H9 (cell line): ENCODE measurements around the gene KRT31. TPM values are rescaled to one million over a fixed set of nuclear protein-coding genes. Genes with fewer than 3 reads are reported as not detected.

ENCODE experiments used
- DNase-seq: peaks from one replicate; pipeline ENCODE4 v3.0.0-alpha.2; 2017
- H2AFZ ChIP-seq: one replicate; pipeline ENCODE4 v1.6.1; 2013; ENCODE audit warnings: mild to moderate bottlenecking, low read length, control low read depth, moderate library complexity
- H2AK5ac ChIP-seq: 2 replicates; pipeline ENCODE4 v1.6.1; 2013; ENCODE audit warnings: low read length, control low read depth, mixed read lengths; ENCODE audit not compliant: insufficient read length
- H2BK120ac ChIP-seq: one replicate; pipeline ENCODE4 v1.6.1; 2013; ENCODE audit warnings: low read depth, mild to moderate bottlenecking, low read length, control low read depth, inconsistent platforms; ENCODE audit not compliant: poor library complexity, severe bottlenecking
- H2BK12ac ChIP-seq: 2 replicates; pipeline ENCODE4 v1.6.1; 2013; ENCODE audit warnings: low read length, control low read depth, mixed read lengths, low read depth; ENCODE audit not compliant: insufficient read length
- H2BK15ac ChIP-seq: 2 replicates; pipeline ENCODE4 v1.6.1; 2013; ENCODE audit warnings: low read depth, low read length, control low read depth
- H2BK20ac ChIP-seq: one replicate; pipeline ENCODE4 v1.6.1; 2013; ENCODE audit warnings: low read depth, mild to moderate bottlenecking, low read length, control low read depth, inconsistent platforms; ENCODE audit not compliant: poor library complexity, severe bottlenecking
- H2BK5ac ChIP-seq: 2 replicates; pipeline ENCODE4 v1.6.1; 2013; ENCODE audit warnings: low read length, control low read depth, mixed read lengths; ENCODE audit not compliant: insufficient read length
- H3K14ac ChIP-seq: 2 replicates; pipeline ENCODE4 v1.6.1; 2013; ENCODE audit warnings: low read length, control low read depth; ENCODE audit not compliant: insufficient read depth
- H3K18ac ChIP-seq: 2 replicates; pipeline ENCODE4 v1.6.1; 2013; ENCODE audit warnings: low read depth, mild to moderate bottlenecking, mixed read lengths, low read length, control low read depth; ENCODE audit not compliant: insufficient read length
- H3K23ac ChIP-seq: 2 replicates; pipeline ENCODE4 v1.6.1; 2013; ENCODE audit warnings: low read length, control low read depth, mixed read lengths, low read depth; ENCODE audit not compliant: insufficient read length
- H3K23me2 ChIP-seq: 2 replicates; pipeline ENCODE4 v1.6.1; 2013; ENCODE audit warnings: low read depth, mild to moderate bottlenecking, mixed read lengths, low read length, control low read depth; ENCODE audit not compliant: insufficient read length, poor library complexity, severe bottlenecking
- H3K27ac ChIP-seq: 2 replicates; pipeline ENCODE4 v1.5.1; 2013; ENCODE audit warnings: low read length, control low read depth, mixed read lengths, low read depth; ENCODE audit not compliant: insufficient read length
- H3K27me3 ChIP-seq: 2 replicates; pipeline ENCODE4 v1.6.1; 2013; ENCODE audit warnings: low read length, control low read depth, inconsistent platforms; ENCODE audit not compliant: insufficient read depth
- H3K4ac ChIP-seq: 2 replicates; pipeline ENCODE4 v1.6.1; 2013; ENCODE audit warnings: low read depth, mild to moderate bottlenecking, control low read depth, inconsistent platforms, low read length, moderate library complexity
- H3K4me1 ChIP-seq: 2 replicates; pipeline ENCODE4 v1.6.1; 2013; ENCODE audit warnings: low read length, control low read depth, inconsistent platforms; ENCODE audit not compliant: insufficient read depth
- H3K4me2 ChIP-seq: 2 replicates; pipeline ENCODE4 v1.6.1; 2013; ENCODE audit warnings: low read length, control low read depth, mixed read lengths; ENCODE audit not compliant: insufficient read length, insufficient read depth
- H3K56ac ChIP-seq: 2 replicates; pipeline ENCODE4 v1.6.1; 2013; ENCODE audit warnings: low read depth, mild to moderate bottlenecking, mixed read lengths, low read length, control low read depth; ENCODE audit not compliant: insufficient read length
- H3K79me1 ChIP-seq: 2 replicates; pipeline ENCODE4 v1.6.1; 2013; ENCODE audit warnings: low read depth, mild to moderate bottlenecking, moderate library complexity, low read length, control low read depth, inconsistent platforms; ENCODE audit not compliant: insufficient read depth, poor library complexity, severe bottlenecking
- H3K79me2 ChIP-seq: 2 replicates; pipeline ENCODE4 v1.6.1; 2013; ENCODE audit warnings: low read length, control low read depth, inconsistent platforms; ENCODE audit not compliant: insufficient read depth
- H3K9ac ChIP-seq: 2 replicates; pipeline ENCODE4 v1.6.1; 2013; ENCODE audit warnings: low read length, control low read depth, mixed read lengths; ENCODE audit not compliant: insufficient read length; ENCODE audit errors: extremely low read depth
- H3K9me3 ChIP-seq: one replicate; pipeline ENCODE4 v1.6.1; 2013; ENCODE audit warnings: low read depth, low read length, inconsistent platforms; ENCODE audit not compliant: control insufficient read depth
- H3T11ph ChIP-seq: one replicate; pipeline ENCODE4 v1.6.1; 2013; ENCODE audit warnings: mild to moderate bottlenecking, low read length, control low read depth, inconsistent platforms
- H4K20me1 ChIP-seq: one replicate; pipeline ENCODE4 v1.6.1; 2013; ENCODE audit not compliant: control insufficient read depth, insufficient read length, insufficient read depth
- H4K5ac ChIP-seq: 2 replicates; pipeline ENCODE4 v1.6.1; 2013; ENCODE audit warnings: low read depth, mild to moderate bottlenecking, mixed read lengths, low read length, control low read depth; ENCODE audit not compliant: insufficient read length
- H4K8ac ChIP-seq: replicated peaks from 2 replicates; pipeline ENCODE4 v1.6.1; 2013; ENCODE audit warnings: low read length, control low read depth, mixed read lengths, low read depth; ENCODE audit not compliant: insufficient read length
- H4K91ac ChIP-seq: 2 replicates; pipeline ENCODE4 v1.6.1; 2013; ENCODE audit warnings: low read depth, mild to moderate bottlenecking, moderate library complexity, mixed read lengths, low read length, control low read depth; ENCODE audit not compliant: insufficient read length
- H3K27ac Mint-ChIP-seq, 3 experiments: 2 replicates in 2 of 3; 3 replicates in 1 of 3; pipeline ENCODE4 v1.8.0; 2020 to 2021; ENCODE audit warnings: mixed read lengths in 3 of 3, mild to moderate bottlenecking in 1 of 3, moderate library complexity in 1 of 3
- H3K27me3 Mint-ChIP-seq: 2 replicates; pipeline ENCODE4 v1.8.0; 2021; ENCODE audit warnings: low read depth, mild to moderate bottlenecking, moderate library complexity, mixed read lengths
- H3K36me3 Mint-ChIP-seq, 3 experiments: 2 replicates in 2 of 3; 3 replicates in 1 of 3; pipeline ENCODE4 v1.8.0; 2020 to 2021; ENCODE audit warnings: low read depth in 3 of 3, mixed read lengths in 3 of 3; ENCODE audit not compliant: insufficient read depth in 1 of 3
- H3K4me1 Mint-ChIP-seq, 2 experiments: 2 replicates each; pipeline ENCODE4 v1.8.0; 2020; ENCODE audit warnings: mixed read lengths in 2 of 2
- H3K4me3 Mint-ChIP-seq, 2 experiments: 2 replicates in 1 of 2; 3 replicates in 1 of 2; pipeline ENCODE4 v1.8.0; 2020 to 2021; ENCODE audit warnings: mild to moderate bottlenecking in 2 of 2, mixed read lengths in 2 of 2, moderate library complexity in 1 of 2
- H3K9me3 Mint-ChIP-seq, 2 experiments: 2 replicates in 1 of 2; 3 replicates in 1 of 2; pipeline ENCODE4 v1.8.0; 2020; ENCODE audit warnings: mild to moderate bottlenecking in 2 of 2, mixed read lengths in 2 of 2, moderate library complexity in 1 of 2
- WGBS: extraction: QIAGEN DNeasy Blood & Tissue Kit; methylation state at CpG from one replicate; pipeline ENCODE4 v1.1.7; 2013; ENCODE audit warnings: missing lambda C conversion rate, low lambda C conversion rate, mixed read lengths; ENCODE audit not compliant: insufficient read length; ENCODE audit errors: extremely low coverage; 5-methylcytosine and 5-hydroxymethylcytosine counted together
- total RNA-seq: library from RNA; stranded (reverse); gene quantifications from 2 replicates; pipeline ENCODE4 v1.2.1, GENCODE V29; 2021
- TF ChIP-seq, protein P1 (sequence below): fragments of 200-600 bp; sonication (generic); conservative IDR thresholded peaks from 3 replicates; pipeline ENCODE4 v1.8.0; 2021; ENCODE audit warnings: antibody characterized with exemption, mild to moderate bottlenecking

The KRT31 gene
- total RNA-seq, 1 experiment from 2014 or later = not detected

DNA sequence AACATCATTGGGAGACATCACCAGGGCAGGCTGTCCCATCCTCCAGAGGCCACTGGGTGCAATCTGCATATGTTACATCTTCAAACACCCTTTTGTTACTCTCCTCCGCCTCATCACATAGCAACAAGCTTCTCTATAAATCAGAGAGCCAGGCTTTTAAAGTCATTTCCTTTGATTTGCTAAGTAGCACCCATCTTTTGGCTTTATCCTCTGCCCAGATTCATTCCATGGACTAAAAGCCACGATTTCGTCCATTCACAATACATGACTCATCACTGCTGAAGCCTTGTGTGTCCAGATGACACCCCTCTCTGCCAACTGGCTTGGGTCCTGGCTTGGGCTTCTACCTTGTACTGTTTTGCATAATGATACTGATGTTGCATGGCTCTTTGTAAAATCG is 45.3 kb upstream of the KRT31 start:
- Histone ChIP-seq H2AK5ac (no peak overlapping the region), H3K56ac (no peak overlapping the region), H3K23me2 (no peaks in the 10 kb centered on the region), H3K79me2 (no peaks in the 10 kb centered on the region), H4K8ac (no peak overlapping the region), H3T11ph (no peak overlapping the region), H2BK20ac (no peak overlapping the region), H3K4me1 (no peaks in the 10 kb centered on the region), H2AFZ (no peak overlapping the region), H3K79me1 (no peaks in the 10 kb centered on the region), H4K91ac (no peak overlapping the region), H3K14ac (no peak overlapping the region), H4K20me1 (no peaks in the 10 kb centered on the region), H2BK15ac (no peak overlapping the region), H3K27me3 (no peaks in the 10 kb centered on the region), H2BK12ac (no peak overlapping the region), H2BK120ac (no peak overlapping the region), H3K23ac (no peak overlapping the region), H2BK5ac (no peak overlapping the region), H3K27ac (no peak overlapping the region), H3K9ac (no peak overlapping the region), H3K18ac (no peak overlapping the region), H3K9me3 (no peaks in the 10 kb centered on the region), H3K4me2 (no peak overlapping the region), H3K4ac (no peak overlapping the region), H4K5ac (no peak overlapping the region)
- H3K27me3 Mint-ChIP-seq = peaks cover 25% of the 10 kb centered on the region
- H3K4me3 Mint-ChIP-seq = no peak overlapping the region
- peaks cover 6% of the 10 kb centered on the region in 2 experiments for H3K4me1 Mint-ChIP-seq
- H3K9me3 Mint-ChIP-seq = no peaks in the 10 kb centered on the region; a peak in 1 of 5 replicates
- WGBS = no CpG with 5 or more reads among the region's 4 CpGs
- DNase-seq = no peak
- TF ChIP-seq, protein P1, sequence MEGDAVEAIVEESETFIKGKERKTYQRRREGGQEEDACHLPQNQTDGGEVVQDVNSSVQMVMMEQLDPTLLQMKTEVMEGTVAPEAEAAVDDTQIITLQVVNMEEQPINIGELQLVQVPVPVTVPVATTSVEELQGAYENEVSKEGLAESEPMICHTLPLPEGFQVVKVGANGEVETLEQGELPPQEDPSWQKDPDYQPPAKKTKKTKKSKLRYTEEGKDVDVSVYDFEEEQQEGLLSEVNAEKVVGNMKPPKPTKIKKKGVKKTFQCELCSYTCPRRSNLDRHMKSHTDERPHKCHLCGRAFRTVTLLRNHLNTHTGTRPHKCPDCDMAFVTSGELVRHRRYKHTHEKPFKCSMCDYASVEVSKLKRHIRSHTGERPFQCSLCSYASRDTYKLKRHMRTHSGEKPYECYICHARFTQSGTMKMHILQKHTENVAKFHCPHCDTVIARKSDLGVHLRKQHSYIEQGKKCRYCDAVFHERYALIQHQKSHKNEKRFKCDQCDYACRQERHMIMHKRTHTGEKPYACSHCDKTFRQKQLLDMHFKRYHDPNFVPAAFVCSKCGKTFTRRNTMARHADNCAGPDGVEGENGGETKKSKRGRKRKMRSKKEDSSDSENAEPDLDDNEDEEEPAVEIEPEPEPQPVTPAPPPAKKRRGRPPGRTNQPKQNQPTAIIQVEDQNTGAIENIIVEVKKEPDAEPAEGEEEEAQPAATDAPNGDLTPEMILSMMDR = no peak
- H3K27ac Mint-ChIP-seq = no peak overlapping the region
- no peaks in the 10 kb centered on the region; a peak in 1 of 7 replicates for H3K36me3 Mint-ChIP-seq
